ENCODE data around the gene CYB561. TPM values are rescaled to one million over a fixed set of nuclear protein-coding genes. Genes with fewer than 3 reads are reported as not detected.

CYB561 gene
- total RNA-seq, 1 experiment from 2014 or later = 35.1 TPM

DNA sequence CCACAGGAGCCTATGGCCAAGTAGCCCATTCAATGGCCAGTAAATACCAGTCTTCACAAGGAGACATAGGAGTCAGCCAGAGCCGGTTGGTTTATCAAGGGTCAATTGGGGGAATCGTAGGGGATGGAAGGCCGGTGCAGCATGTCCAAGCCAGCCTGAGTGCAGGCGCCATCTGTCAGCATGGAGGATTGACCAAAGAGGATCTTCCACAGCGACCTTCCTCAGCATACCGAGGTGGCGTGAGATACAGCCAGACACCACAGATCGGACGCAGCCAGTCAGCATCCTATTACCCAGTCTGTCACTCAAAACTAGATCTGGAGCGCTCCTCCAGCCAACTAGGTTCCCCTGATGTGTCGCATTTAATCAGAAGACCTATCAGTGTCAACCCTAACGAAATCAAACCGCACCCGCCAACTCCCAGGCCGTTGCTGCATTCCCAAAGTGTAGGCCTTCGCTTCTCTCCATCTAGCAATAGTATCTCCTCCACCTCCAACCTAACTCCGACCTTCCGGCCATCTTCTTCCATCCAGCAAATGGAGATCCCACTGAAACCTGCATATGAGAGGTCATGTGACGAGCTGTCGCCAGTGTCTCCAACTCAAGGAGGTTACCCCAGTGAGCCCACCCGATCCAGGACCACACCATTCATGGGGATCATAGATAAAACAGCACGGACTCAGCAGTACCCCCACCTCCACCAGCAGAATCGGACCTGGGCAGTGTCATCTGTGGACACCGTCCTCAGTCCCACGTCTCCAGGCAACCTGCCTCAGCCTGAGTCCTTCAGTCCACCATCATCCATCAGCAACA is 25.0 kb downstream of the CYB561 start:
- no peak overlapping the region for H3K4me3 Mint-ChIP-seq
- POLR2A ChIA-PET = no interaction called here

GRCh38 chr17:63419949-63420867 is 25.9 kb downstream of the CYB561 start:
- peaks cover 4% of the 10 kb centered on the region; the same call in 1 of the 2 replicates for H3K36me3 Mint-ChIP-seq
- no peak overlapping the region for H3K27ac Mint-ChIP-seq
- CTCF ChIA-PET = interaction anchor here (1.0 to 3.8 kb wide), 5 partner anchors 13 to 60 kb away, joined by 3 to 14 read pairs (median 4); no protein-coding TSS in a partner anchor
- no peak for DNase-seq (ENCODE audit: low spot score)
- H3K4me1 Mint-ChIP-seq = no peaks in the 10 kb centered on the region; the same call in 1 of the 2 replicates
- H3K27me3 Mint-ChIP-seq (ENCODE audit: low read depth) = no peaks in the 10 kb centered on the region
- no peak for ATAC-seq
- no peak for TF ChIP-seq CREB1 (CRISPR knock-in tag; IDR thresholded peaks at IDR 0.05)
- TF ChIP-seq MXD4 (CRISPR knock-in tag; IDR thresholded peaks at IDR 0.05; ENCODE audit: borderline replicate concordance) = no peak
- no peak for TF ChIP-seq FOXP4 (CRISPR knock-in tag; IDR thresholded peaks at IDR 0.05)
- TF ChIP-seq, protein P1, sequence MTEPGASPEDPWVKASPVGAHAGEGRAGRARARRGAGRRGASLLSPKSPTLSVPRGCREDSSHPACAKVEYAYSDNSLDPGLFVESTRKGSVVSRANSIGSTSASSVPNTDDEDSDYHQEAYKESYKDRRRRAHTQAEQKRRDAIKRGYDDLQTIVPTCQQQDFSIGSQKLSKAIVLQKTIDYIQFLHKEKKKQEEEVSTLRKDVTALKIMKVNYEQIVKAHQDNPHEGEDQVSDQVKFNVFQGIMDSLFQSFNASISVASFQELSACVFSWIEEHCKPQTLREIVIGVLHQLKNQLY (CRISPR knock-in tag; IDR thresholded peaks at IDR 0.05) = no peak
- TF ChIP-seq PREB (CRISPR knock-in tag; IDR thresholded peaks at IDR 0.05; ENCODE audit: borderline replicate concordance) = no peak
- TF ChIP-seq ZBTB43 (CRISPR knock-in tag; IDR thresholded peaks at IDR 0.05) = no peak
- TF ChIP-seq MYBL2 (CRISPR knock-in tag; IDR thresholded peaks at IDR 0.05) = no peak
- TF ChIP-seq IRF2 (CRISPR knock-in tag; IDR thresholded peaks at IDR 0.05; ENCODE audit: borderline replicate concordance, low read depth) = no peak
- no peaks in the 10 kb centered on the region for H3K9me3 Mint-ChIP-seq
- no peak overlapping the region for H3K4me3 Mint-ChIP-seq
- POLR2A ChIA-PET = no interaction called here

More for the DNA sequence above, 25.0 kb downstream of the CYB561 start:
- peaks cover 6% of the 10 kb centered on the region for H3K4me1 Mint-ChIP-seq
- H3K36me3 Mint-ChIP-seq = peaks cover 4% of the 10 kb centered on the region; the same call in 1 of the 2 replicates
- DNase-seq (ENCODE audit: low spot score) = no peak
- no peak for ATAC-seq
- no peak for TF ChIP-seq ATF6 (CRISPR knock-in tag; IDR thresholded peaks at IDR 0.05)
- TF ChIP-seq, protein P2, sequence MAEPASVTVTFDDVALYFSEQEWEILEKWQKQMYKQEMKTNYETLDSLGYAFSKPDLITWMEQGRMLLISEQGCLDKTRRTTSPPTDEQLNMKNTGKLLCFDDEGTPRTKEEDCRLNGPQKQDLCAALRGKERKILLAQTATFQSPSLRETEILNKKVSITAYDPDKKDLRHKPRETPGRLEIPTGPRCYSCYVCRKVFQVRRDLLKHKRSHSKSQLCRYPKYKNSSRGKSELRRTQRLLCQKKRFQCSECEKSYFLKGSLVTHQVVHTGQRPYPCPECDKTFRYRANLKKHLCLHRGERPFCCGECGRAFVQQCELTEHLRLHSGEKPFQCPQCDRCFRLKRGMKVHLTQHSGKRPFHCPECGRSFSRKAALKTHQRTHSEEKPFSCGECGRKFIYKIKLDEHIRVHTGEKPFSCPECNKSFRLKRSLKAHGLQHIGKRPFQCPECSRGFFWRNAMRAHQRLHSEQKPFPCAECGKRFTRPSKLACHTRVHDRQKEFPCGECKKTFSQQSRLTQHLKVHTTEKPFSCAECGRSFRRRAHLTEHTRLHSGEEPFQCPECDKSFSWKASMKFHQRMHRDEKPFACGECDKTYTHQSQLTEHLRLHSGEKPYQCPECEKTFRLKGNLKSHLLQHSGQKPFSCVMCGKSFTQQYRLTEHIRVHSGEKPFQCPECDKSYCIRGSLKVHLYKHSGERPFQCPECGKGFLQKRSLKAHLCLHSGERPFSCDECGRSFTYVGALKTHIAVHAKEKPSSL (CRISPR knock-in tag; conservative IDR thresholded peaks at IDR 0.05) = no peak
- TF ChIP-seq, protein P3, sequence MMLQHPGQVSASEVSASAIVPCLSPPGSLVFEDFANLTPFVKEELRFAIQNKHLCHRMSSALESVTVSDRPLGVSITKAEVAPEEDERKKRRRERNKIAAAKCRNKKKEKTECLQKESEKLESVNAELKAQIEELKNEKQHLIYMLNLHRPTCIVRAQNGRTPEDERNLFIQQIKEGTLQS (CRISPR knock-in tag; conservative IDR thresholded peaks at IDR 0.05) = no peak
- TF ChIP-seq ETV6 (CRISPR knock-in tag; IDR thresholded peaks at IDR 0.05) = no peak
- TF ChIP-seq, protein P4, sequence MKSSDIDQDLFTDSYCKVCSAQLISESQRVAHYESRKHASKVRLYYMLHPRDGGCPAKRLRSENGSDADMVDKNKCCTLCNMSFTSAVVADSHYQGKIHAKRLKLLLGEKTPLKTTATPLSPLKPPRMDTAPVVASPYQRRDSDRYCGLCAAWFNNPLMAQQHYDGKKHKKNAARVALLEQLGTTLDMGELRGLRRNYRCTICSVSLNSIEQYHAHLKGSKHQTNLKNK (CRISPR knock-in tag; IDR thresholded peaks at IDR 0.05) = no peak
- H3K27me3 Mint-ChIP-seq (ENCODE audit: low read depth) = no peaks in the 10 kb centered on the region
- H3K9me3 Mint-ChIP-seq = no peaks in the 10 kb centered on the region
- H3K27ac Mint-ChIP-seq = no peak overlapping the region; the same call in 1 of the 2 replicates
- CTCF ChIA-PET = interaction anchor here (0.5 kb wide), 1 partner anchor 198 kb away, joined by 3 read pairs; no protein-coding TSS in a partner anchor

Data from WTC11 (cell line).